ENCODE measurements around the gene PDE2A.

DNA sequence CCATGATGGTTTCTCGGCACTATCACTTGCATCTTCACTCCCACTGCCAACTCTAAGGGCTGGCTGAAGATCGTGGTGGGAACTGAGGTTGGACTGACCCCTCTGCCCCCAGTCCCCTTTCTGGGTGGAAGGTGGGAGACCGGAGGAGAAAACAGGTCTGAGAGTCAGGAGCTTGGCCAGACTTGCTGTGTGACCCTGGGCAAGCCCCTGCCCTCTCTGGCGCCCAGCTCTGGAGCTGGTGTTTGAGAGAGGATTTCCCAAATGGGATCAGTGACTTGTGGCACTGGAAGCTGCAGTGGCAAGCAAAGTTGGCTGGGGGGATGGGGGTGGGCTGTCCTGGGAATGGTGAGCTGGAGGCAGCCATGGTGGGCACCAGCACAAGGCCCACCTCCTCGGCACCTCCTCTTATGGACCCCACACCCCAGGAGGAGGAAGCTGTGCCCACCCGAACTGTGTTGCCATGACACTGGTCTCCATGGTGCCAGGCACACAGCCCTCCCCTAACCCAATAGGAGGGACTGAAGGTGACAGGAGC is 6.5 kb upstream of the PDE2A start:
- TF ChIP-seq, protein P1, sequence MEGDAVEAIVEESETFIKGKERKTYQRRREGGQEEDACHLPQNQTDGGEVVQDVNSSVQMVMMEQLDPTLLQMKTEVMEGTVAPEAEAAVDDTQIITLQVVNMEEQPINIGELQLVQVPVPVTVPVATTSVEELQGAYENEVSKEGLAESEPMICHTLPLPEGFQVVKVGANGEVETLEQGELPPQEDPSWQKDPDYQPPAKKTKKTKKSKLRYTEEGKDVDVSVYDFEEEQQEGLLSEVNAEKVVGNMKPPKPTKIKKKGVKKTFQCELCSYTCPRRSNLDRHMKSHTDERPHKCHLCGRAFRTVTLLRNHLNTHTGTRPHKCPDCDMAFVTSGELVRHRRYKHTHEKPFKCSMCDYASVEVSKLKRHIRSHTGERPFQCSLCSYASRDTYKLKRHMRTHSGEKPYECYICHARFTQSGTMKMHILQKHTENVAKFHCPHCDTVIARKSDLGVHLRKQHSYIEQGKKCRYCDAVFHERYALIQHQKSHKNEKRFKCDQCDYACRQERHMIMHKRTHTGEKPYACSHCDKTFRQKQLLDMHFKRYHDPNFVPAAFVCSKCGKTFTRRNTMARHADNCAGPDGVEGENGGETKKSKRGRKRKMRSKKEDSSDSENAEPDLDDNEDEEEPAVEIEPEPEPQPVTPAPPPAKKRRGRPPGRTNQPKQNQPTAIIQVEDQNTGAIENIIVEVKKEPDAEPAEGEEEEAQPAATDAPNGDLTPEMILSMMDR (conservative IDR thresholded peaks at IDR 0.05) = no peak
- TF ChIP-seq EZH2 (IDR thresholded peaks at IDR 0.05; ENCODE audit: low read depth) = no peak

Measured in PC-9 (cell line).